AG10803 (cell line): ENCODE data around the gene CNTNAP2.

Experiments
- DNase-seq: peaks from one replicate; pipeline ENCODE4 v3.0.0; 2010; ENCODE audit warnings: low read depth
- H3K4me3 ChIP-seq: 2 replicates; pipeline ENCODE4 v1.5.1; 2011; ENCODE audit warnings: mild to moderate bottlenecking, low read length, control low read depth
- CTCF ChIP-seq: conservative IDR thresholded peaks from 2 replicates; pipeline ENCODE4 v1.5.1; 2011; ENCODE audit warnings: mild to moderate bottlenecking, low read length, control low read depth, inconsistent platforms

Gene CNTNAP2

GRCh38 chr7:146285418-146285817 lies 168.8 kb downstream of the CNTNAP2 start:
- H3K4me3 ChIP-seq: no peak overlapping the region
- TF ChIP-seq CTCF: no peak
- DNase-seq: no peak

- no peak for TF ChIP-seq CTCF
- no peak for DNase-seq
- H3K4me3 ChIP-seq: no peak overlapping the region
Measured at GRCh38 chr7:146290746-146291145, 174.1 kb downstream of the CNTNAP2 start.

GRCh38 chr7:146291900-146292299 lies 175.3 kb downstream of the CNTNAP2 start:
- no peak overlapping the region for H3K4me3 ChIP-seq
- no peak for DNase-seq
- no peak for TF ChIP-seq CTCF

- H3K4me3 ChIP-seq: no peak overlapping the region
- DNase-seq: no peak
- TF ChIP-seq CTCF: no peak
Measured at GRCh38 chr7:146296028-146296427, 179.4 kb downstream of the CNTNAP2 start.

- DNase-seq: no peak
- TF ChIP-seq CTCF: no peak
- no peak overlapping the region for H3K4me3 ChIP-seq
Measured at GRCh38 chr7:146314962-146315361, 198.4 kb downstream of the CNTNAP2 start.

GRCh38 chr7:146319629-146320028 lies 203.0 kb downstream of the CNTNAP2 start:
- no peak overlapping the region for H3K4me3 ChIP-seq
- DNase-seq: no peak

GRCh38 chr7:146321301-146321700 lies 204.7 kb downstream of the CNTNAP2 start:
- TF ChIP-seq CTCF: no peak
- DNase-seq: no peak
- H3K4me3 ChIP-seq: no peak overlapping the region

More at GRCh38 chr7:146319629-146320028, 203.0 kb downstream of the CNTNAP2 start:
- TF ChIP-seq CTCF: no peak
